GM19240 (cell line): Measurements from ENCODE around the gene FAM81A.
"Not testable (repeated sequence)": the region's sequence is repeated elsewhere in the genome, so short reads cannot be mapped to it uniquely, and the experiment has no call there.

Experiments used
- DNase-seq: peaks from one replicate; pipeline ENCODE4 v3.0.0; 2011; ENCODE audit warnings: low spot score; ENCODE audit not compliant: insufficient read length

FAM81A gene

DNA sequence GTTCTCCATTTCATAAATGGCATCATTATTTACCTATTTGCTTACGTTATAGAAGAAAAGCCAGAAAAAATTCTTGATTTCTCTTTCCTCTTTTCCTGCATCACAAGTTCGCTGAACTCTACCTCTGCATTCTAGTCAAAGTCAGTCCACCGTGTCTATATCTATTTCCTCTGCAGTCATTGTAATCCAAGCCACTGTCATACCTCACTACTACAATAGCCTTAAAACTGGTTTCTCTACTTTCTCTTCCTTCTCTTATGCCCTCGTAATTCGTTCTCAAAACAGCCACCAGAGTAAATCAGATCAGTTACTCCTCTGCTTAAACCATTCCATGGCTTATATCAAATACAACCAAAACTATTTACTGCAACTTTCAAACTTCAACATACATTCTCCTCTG is 13.4 kb upstream of the FAM81A start:
- no peak for DNase-seq

DNA sequence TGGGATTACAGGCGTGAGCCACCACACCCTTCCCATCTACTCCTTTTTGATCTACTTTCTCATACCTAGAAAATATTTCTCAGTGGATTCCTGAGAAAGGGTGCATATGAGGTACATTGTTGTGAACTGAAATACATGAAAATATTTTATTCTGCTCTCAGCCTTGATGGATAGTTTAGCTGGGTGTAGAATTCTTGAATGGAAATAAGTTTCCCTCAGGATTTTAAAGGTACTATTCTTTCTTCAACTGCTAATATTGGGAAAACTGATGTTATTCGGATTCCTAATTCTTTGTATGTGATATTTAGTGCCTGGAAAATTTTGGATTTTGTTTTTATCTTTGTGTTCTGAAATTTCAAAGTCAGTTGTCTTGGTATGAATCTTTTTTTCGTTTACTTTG is 9.1 kb upstream of the FAM81A start:
- not testable (repeated sequence) for DNase-seq

DNA sequence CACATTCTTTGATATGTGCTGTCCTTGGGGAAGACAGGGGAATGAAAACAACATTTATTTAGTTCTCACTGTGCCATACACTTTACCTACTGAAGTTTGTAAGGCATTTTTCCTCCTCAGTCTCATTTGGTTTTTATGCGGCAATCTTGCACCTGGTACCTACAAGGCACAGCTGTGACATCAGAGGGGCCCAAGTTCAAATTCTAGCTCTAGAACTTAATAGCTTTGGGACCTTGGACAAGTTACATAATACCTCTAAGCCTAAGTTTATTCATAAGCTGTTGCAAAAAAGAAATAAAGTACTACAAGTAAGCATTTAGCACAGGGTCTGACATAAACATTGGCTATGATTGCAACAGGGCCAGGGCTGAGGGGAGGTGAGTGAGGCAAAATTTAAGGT is 5.6 kb upstream of the FAM81A start:
- no peak for DNase-seq

DNA sequence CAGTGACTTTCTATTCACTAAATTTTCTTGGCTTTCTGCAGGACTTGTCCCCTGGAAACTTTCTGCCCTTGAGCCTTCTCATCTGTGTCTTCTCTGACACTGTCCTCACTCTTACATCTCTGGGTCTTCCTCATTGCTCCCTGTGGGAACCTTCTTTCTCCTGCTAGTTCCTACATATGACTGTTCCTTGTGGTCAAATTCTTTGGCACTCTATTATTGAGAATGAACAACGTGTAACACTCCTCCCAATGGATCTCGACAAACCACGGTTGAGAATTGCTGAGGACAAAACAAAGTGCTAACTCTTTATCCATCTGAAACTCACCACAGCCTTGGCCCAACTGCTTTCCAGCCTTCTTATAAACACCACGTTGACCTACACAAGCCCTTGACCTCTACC is 3.5 kb upstream of the FAM81A start:
- DNase-seq, result no peak

DNA sequence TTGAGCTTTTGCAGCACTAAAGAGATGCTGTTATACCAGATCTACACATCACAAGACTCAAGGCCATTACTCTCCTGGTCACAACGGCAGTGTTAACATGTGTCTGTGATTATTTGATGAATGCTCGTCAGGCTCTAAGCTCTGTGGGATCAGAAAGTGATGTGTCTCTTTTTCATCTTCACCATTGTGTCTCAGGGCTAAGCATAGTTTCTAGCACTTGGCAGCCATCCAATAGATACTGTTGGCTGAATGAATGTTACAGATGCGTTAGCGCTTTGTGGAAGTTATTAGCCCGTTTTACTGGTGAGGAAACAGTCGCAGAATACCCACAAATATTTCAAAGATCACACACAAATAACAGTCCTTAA is 1.2 kb upstream of the FAM81A start:
- DNase-seq, result no peak

DNA sequence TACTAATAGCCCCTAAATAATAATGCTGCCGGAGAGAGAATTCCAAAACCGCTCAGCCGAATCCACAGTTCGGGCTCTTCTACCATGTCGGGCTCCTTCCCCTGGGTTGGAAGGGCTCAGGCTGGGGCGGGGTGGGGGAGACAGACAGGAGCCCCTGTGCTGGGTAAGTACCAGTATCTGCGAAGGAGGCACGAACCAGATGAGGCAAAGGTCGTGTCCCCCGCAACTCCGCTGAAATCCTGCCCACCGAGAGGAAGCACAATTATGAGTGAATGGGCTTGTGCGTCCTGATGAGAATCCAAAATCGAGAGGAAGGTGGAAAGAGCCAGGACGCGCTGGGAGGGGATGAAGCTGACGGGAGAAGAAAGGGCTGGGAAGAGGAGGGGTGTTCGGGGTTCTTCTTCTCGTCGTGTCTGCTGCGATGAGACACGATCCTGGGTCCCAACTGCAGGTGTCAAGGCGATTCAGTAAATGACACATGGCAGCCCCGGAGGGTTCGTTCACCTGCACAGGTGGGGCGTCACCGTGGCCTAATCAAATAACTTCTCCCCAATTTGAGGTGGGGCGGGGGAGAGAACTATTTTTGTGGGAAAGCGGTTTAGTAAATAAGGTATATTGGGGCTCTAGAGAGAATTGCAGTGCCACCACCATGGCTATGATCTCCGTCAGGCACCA is 707 bp upstream of the FAM81A start:
- no peak for DNase-seq

DNA sequence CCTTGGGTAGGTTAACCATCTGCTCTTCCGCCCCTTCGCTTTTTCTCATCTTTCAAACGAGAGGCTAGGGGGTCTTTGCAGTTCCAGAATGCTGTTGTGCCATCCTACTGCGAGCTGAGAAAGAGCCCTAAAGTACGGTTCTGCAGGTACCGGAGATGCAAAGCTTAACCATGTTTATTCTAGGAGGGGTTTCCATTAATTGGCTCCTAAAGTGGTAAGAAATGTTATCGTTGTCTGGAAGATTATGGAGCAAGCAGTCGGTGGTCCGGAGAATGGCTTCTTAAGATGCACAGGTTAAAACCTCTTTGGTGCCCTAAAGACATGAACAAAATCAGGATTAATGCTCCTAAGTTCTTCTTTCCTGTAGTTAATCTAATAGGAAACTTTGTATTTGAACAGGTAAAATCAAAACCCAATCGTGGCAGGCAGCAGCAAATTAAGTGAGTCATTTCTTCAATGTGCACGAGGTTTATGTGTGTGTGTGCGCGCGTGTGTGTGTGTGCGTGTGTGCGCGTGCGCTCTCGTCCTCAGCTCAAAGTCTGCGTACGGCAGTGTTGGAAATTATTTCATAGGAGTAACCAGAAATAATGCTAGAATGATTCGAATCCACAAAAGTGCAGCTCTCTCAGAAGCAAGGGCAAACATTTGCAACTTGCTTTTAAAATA is 772 bp downstream of the FAM81A start:
- DNase-seq, result no peak

DNA sequence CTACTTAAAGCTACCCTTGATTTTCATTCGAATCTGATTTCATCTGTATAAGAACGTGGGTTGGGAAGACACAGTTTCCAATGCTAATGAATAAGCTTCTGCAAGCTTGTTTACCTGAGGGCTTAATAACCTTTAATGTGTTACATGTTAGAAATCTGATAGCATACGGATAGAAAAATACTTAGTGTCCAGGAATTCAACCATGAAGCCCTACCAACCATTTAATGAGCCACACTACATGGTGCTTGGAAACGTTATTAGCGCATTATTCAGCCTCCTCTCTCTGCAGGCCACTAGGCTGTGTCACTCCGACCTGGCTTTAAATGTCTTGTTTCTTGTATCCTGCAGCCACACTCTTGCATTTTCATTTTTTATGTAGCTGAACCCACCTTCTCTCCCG is 1.6 kb downstream of the FAM81A start:
- DNase-seq, result no peak

DNA sequence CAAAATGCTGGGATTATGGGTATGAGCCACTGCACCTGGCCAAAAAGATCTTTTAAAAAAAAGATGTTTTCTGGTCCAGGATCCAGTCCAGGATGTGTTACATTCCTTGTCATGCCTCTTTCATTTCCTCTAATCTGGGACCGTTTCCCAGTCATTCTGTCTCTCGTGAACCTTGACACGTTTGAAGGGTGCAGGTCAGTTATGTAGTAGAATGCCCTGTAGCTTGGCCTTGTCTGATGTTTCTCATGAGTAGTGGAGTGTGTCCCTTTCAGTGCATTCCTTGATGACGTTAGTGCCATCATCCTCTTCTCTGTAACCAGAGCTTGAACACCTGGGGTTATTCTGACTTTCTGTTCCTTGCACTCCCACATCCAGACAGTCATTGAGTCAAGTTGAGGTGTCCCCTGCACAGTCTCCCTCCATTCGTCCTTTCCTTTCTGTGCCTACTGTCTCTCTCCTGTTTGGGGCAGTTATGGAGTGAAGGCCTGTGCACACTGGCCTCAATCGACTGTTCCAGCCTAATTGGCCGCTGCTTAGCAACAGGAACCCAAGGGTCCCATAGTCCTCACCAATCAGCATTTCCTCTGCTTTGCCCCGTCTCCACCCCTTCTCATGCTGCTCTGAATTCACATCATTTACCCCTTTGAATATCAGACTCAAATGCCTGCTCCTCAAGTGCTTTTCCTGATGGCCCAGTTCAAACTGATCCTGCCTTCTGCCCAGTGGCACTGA is 5.5 kb downstream of the FAM81A start:
- DNase-seq, result no peak

DNA sequence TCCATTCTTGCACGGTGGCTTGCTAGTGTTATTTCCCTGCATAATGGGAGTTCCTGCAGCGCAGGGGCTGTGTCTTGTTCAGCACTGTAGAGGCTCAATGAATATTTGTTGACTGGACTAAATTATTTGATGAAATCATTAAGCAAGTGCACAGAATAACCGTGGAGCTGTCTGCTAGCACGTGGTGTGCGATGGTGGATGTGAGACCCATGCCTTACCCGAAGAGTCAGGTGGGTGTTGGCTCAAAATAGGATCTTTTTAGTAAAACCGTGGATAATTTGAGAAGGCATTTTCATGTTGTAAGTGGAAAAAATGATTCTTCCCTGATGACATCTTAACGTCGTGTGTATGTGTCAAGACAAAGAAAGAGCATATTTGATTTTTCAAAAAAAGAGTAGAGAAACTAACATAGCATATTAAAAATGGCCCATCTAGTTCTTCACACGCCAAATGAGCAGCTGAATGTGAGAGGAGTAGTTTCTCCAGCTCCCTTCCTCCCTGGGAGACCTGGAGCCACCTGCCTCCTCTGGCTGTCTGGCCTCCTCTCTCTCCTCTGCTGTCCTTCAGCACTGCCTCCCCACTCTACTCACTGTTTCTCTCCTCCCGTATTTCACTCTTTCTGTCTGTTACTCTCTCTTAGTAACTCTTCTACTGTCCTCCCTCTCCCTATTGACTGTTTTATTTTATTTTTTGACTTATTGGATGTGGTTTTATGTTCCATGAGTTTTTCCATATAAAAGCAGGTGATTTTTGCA is 6.3 kb downstream of the FAM81A start:
- no peak for DNase-seq

DNA sequence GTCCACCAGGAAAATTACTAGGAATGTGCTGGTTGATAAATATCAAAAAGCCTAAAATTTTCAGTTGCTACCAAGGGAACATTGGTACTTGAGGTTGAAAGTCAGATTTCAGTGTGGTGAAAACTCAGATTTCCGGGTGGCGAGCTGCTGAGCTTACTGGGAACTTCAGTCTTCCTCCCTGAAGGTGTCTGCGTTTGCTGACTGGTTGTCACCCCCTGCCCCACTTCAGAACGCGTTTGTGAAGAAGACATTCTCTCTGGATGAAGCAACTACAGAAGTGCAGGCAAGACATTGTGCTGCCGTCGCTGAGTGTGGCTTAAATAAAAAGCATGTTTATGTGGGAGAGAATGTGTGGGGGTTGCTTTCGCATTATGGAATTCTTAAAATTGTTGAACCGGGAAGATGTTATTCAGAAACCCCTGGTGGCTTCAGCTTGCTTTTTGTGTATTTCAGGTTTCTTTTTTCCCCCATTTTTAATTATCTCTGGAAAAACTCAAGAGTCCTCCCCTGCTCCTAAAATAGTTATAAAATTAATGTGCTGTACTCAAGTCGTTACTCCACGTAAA is 7.1 kb downstream of the FAM81A start:
- DNase-seq, result no peak

DNA sequence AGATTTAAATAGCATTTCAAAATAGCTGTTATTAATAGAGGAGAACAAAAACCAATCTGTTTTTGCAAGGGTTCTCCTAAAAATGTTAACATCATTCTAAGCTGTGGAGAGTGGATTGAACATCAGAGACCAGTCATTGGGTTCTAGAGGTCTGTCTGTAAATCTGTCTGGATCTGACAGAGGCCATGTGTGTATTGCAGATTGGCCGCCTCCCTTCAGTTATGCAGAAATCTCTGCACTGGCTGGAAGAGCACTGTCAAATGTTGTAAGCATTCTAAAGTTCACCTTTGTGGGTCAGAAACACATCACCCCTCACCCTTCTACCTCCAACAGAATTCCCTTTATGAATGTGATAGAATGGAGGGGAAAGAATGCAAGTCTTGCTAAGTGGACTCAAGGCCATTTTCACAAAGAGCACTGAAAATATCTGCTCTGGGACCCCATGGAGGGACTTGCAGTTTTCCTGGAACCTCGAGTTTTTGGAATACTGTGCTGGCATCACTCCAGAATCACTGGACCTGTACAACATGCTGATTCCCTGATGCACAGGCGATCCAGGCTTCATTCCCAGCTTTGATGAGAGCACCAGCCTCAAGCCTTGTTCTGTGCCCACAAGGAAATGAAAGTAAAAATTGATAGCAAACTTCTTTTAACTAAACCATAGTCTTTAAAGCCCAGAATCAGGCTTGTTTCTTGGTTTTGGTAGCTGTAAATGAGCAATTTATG is 8.4 kb downstream of the FAM81A start:
- DNase-seq, result no peak

DNA sequence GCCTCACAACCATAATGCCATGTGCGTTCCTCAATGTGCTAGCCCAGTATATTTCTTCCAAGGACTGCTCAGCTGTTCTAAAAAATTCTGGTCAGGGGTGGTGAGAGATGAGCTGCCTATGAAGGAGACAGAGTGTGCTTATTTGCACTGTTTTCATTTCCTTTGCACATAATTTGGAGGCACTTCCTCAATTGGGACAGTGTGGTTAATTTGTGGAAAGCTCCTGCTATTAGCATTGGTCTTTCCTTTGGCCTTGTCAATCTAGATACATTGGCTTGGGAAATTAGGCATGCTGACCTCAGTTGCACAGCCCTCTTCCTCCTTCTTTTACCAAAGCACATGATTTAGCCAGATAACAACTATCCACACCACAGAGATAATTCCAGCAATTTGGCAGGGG is 9.4 kb downstream of the FAM81A start:
- no peak for DNase-seq

DNA sequence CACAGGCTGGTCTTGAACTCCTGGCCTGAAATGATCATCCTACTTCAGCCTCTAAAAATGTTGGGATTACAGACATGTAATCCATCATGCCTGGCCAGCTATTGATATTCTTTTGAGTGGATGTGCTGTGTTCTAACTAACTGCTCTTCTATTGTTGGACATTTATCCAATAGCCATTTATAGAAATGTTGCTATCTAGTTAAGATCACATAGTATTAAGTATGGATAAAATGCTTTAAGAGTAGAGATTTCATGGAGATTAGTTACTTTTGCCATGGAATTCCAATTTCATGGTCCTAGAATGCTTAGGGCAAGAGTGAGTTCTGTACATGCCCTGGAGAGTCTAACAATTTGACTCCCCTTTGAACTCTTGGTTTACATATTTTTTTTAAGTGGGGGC is 10.9 kb downstream of the FAM81A start:
- no peak for DNase-seq

DNA sequence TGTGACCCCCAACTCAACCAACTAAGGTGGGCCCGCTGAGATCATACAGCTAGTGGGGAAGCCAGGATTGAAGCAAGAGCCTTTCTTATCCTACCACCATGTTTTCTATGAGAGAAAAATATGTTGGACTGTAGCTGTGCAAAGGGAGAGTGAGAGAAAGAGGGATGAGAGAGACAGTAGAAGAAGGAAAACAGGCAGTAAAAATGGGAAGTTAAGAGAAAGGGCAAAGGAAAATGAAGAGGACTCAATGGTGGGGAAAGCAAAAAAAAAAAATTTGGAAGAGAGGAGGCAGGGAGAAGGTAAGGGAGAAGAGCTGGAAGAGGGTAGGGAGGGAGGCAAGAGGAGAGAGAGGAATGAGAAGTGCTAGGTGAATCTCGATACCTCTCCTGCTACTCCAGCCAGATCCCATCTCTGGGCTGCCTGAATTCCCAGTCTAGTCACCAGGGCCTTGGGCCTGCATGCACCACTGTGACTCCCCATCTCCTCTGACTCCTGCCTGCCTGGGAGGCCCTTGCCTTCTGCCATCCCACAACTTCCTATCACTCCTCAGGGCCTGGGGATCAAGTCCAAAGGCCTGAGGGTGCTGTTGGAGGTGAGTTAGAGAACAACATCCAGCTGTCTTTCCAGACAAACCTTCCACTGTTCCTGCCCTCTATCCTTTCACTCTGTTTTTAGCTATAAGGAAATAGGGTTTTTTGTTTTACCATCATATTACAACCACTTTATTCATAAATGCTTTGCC is 15.7 kb downstream of the FAM81A start:
- DNase-seq, result no peak

DNA sequence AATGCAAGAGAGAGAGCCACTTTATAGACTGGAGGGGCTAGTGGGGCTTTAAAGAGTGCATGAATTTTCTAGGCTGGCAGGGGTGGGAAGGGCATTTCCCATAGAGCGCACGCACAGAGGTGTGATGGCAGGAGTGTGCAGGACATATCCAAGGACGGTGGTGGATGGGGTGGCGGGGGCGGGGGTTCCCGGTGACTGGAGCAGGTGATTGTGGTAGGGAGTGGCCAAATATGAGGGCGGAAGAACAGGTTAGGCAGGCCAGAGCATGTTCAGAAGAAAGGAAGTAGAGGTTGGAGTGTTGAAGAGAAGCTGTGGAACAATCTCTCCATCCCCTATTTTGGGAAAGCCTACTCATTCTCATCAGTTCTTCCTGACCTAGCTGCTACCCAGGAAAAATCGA is 18.1 kb downstream of the FAM81A start:
- DNase-seq, result no peak

DNA sequence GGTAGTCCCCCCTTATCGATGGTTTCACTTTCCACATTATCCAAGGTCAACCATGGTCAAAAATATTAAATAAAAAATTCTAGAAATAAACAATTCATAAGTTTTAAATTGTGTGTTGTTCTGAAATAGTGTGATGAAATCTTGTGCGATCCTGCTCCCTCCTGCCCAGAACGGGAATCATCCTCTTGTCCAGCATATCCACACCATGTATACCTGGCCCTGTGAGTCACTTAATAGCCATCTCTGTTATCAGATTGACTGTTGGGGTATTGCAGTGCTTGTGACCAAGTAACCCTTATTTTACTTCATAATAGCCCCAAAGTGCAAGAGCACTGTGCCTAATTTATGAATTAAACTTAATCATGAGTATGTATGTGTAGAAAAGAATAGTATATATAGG is 19.1 kb downstream of the FAM81A start:
- no peak for DNase-seq

DNA sequence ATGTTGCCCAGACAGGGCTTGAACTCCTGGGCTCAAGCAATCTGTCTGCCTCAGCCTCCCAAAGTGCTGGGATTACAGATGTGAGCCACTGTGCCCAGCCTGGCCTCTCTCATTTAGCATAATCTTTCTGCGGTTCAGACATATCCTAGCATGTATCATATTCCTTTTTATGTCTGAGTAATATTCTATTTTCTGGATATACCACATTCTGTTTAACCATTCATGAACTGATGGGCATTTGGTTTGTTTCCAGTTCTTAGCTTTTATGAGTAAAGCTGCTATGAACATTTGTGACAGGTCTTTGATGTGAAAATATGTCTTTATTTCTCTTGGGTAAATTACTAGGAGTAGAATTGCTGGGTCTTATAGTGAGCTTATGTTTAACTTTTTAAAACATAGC is 23.5 kb downstream of the FAM81A start:
- DNase-seq, result no peak

DNA sequence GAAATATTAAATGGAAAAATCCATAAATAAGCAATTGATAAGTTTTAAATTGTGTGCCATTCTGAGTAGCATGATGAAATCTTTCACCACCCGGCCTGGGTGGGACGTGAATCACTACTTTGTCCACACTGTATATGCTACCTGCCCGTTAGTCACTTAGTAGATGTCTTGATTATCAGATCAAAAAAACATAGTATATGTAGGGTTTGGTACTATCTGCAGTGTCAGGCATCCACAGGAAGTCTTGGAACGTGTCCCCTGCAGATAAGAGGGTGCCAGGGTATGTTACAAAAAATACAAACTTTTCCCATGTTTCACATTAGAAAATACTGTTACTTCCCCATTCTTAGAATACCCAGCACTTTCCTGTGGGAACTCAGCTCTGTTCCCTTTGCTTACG is 35.2 kb downstream of the FAM81A start:
- no peak for DNase-seq

DNA sequence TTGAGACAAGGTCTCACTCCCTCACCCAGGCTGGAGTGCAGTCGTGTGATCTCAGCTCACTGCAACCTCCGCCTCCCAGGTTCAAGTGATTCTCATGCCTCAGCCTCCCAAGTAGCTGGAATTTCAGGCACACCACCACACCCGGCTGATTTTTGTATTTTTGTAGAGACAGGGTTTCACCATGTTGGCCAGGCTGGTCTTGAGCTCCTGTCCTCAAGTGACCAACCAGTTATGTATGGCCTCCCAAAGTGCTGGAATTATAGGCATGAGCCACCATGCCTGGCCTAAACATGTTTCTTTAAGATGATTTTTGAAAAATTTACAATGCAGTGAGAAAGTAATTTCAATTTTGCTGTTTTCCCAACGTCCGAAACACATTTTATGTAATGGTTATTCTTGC is 37.2 kb downstream of the FAM81A start:
- not testable (repeated sequence) for DNase-seq
